Measurements from ENCODE around the gene STAMBP. TPM values are rescaled to one million over a fixed set of nuclear protein-coding genes. Genes with fewer than 3 reads are reported as not detected.

Gene STAMBP
- total RNA-seq, 2 experiments from 2014 or later = 76.9 to 87.1 TPM

DNA sequence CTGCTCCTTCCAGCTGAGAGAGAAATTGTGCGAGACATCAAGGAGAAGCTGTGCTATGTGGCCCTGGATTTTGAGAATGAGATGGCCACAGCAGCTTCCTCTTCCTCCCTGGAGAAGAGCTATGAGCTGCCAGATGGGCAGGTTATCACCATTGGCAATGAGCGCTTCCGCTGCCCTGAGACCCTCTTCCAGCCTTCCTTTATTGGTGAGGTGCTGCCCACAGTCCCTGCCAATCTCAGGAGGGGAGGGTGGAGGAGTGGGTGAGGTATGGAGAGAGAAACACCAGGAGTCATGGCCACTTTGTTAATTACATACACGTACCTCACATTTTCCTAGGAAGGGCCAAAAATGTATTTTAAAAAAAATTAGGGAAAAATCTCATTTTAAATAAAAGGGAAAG, 85.9 kb downstream of the STAMBP start:
- H3K27ac Mint-ChIP-seq = no peak overlapping the region

DNA sequence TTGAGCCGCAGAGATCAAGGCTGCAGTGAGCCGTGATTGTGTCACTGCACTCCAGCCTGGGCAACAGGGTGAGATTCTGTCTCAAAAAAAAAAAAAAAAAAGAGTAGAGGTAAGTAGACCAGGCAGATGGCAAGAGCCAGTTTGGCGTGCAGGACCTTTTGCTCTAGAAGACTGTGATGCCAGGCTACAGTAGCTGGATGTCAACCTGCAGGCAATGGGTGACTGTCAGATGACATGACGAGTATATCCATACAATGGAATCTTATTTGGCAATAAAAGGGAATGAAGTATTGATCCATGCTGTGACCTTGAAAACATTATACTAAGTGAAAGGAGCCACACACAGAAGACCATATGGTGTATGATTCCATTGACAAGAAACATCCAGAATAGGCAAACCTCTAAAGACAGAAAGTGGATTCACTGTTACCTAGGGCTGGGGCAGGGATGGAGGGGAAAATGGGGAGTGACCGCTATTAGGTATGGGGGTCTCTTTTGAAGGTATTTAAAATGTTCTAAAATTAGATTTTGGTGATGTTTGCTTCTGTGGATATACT, 86.8 kb downstream of the STAMBP start:
- H3K9me3 Mint-ChIP-seq = no peaks in the 10 kb centered on the region
- intact Hi-C loops (cut with micrococcal nuclease) = no loop called here
- CTCF ChIA-PET = no interaction called here

More for the DNA sequence above, 85.9 kb downstream of the STAMBP start:
- TF ChIP-seq, protein P1, sequence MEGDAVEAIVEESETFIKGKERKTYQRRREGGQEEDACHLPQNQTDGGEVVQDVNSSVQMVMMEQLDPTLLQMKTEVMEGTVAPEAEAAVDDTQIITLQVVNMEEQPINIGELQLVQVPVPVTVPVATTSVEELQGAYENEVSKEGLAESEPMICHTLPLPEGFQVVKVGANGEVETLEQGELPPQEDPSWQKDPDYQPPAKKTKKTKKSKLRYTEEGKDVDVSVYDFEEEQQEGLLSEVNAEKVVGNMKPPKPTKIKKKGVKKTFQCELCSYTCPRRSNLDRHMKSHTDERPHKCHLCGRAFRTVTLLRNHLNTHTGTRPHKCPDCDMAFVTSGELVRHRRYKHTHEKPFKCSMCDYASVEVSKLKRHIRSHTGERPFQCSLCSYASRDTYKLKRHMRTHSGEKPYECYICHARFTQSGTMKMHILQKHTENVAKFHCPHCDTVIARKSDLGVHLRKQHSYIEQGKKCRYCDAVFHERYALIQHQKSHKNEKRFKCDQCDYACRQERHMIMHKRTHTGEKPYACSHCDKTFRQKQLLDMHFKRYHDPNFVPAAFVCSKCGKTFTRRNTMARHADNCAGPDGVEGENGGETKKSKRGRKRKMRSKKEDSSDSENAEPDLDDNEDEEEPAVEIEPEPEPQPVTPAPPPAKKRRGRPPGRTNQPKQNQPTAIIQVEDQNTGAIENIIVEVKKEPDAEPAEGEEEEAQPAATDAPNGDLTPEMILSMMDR (IDR thresholded peaks at IDR 0.05) = no peak
- Mint-ChIP-seq H3K4me1 (ENCODE audit: low read depth) (no peaks in the 10 kb centered on the region), H3K27me3 (no peaks in the 10 kb centered on the region), H3K9me3 (no peaks in the 10 kb centered on the region), H3K4me3 (no peak overlapping the region), H3K36me3 (ENCODE audit: low read depth) (no peaks in the 10 kb centered on the region)
- intact Hi-C loops (cut with micrococcal nuclease) = no loop called here
- ChIA-PET CTCF (no interaction called here), POLR2A (no interaction called here)
- ATAC-seq (no peak), DNase-seq (no peak)

DNA sequence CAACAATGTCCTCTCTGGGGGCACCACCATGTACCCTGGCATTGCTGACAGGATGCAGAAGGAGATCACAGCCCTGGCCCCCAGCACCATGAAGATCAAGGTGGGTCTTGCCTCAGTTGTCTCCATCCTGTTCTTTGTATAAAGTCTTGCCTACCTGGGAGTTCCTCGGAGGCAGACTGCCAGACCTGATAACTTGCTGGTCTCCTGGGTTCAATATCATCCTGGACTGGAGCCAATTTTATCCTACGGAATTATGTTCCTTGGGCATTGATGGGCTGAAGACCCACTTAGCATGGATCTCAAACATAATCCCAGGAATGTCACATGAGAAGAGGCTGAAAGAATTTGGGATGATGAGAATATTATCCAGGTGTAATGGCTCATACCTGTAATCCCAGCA, 87.9 kb downstream of the STAMBP start:
- intact Hi-C loops (cut with micrococcal nuclease) = no loop called here
- Mint-ChIP-seq H3K4me3 (no peak overlapping the region), H3K4me1 (ENCODE audit: low read depth) (peaks cover 4% of the 10 kb centered on the region), H3K36me3 (ENCODE audit: low read depth) (no peaks in the 10 kb centered on the region), H3K9me3 (no peaks in the 10 kb centered on the region), H3K27ac (no peak overlapping the region), H3K27me3 (no peaks in the 10 kb centered on the region)
- POLR2A ChIA-PET = no interaction called here
- ATAC-seq (no peak), DNase-seq (no peak)
- TF ChIP-seq, protein P1 (IDR thresholded peaks at IDR 0.05) = no peak
- CTCF ChIA-PET = interaction anchor here (0.8 to 2.3 kb wide), 3 partner anchors 8 to 88 kb away, joined by 3 to 8 read pairs (median 4); partner anchors contain the start of gene STAMBP

More for the DNA sequence above, 86.8 kb downstream of the STAMBP start:
- Mint-ChIP-seq H3K4me1 (ENCODE audit: low read depth) (peaks cover under 1% of the 10 kb centered on the region), H3K4me3 (no peak overlapping the region), H3K36me3 (ENCODE audit: low read depth) (no peaks in the 10 kb centered on the region), H3K27me3 (no peaks in the 10 kb centered on the region), H3K27ac (no peak overlapping the region)
- POLR2A ChIA-PET = no interaction called here
- TF ChIP-seq, protein P1 (IDR thresholded peaks at IDR 0.05) = no peak
- ATAC-seq = no peak
- no peak for DNase-seq

- Mint-ChIP-seq H3K4me3 (no peak overlapping the region), H3K4me1 (ENCODE audit: low read depth) (peaks cover 4% of the 10 kb centered on the region), H3K27me3 (no peaks in the 10 kb centered on the region), H3K27ac (no peak overlapping the region), H3K36me3 (ENCODE audit: low read depth) (no peaks in the 10 kb centered on the region), H3K9me3 (no peaks in the 10 kb centered on the region)
- intact Hi-C loops (cut with micrococcal nuclease) = no loop called here
- ChIA-PET CTCF (interaction anchor here (0.8 to 2.3 kb wide), 3 partner anchors 9 to 89 kb away, joined by 3 to 8 read pairs (median 4); partner anchors contain the start of gene STAMBP), POLR2A (interaction anchor here (0.7 kb wide), 1 partner anchor 10 kb away, joined by 3 read pairs; no protein-coding TSS in a partner anchor)
- ATAC-seq (no peak), DNase-seq (no peak)
- TF ChIP-seq, protein P1 (IDR thresholded peaks at IDR 0.05) = no peak
Observed at GRCh38 chr2:73917296-73917695, 88.5 kb downstream of the STAMBP start.

DNA sequence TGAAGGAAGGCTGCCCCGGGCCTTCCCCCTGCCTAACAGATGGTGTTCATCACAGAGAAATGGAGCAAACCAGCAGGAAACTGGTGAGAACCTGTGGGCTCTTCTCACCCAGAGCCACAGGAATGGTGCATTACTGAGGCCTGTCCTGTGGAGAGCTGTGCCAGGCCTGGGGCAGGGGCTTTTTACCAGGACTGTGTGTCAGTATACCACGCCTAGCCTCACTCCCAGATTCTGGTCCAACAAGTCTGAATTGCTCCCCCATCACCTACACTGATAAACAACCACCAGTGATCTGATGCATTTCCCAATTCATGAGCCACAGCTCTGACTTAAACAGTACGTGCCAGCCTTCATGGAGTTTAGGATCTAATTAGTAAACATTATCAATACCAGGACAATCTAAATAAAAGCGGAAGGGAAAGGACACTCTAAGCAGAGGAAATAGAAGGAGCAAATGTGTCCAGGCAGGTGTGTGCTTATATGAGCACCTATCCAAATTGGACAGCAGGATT, 89.0 kb downstream of the STAMBP start:
- CTCF ChIA-PET = interaction anchor here (1.0 to 2.3 kb wide), 2 partner anchors 9 to 89 kb away, joined by 4 to 8 read pairs; partner anchors contain the start of gene STAMBP

More for the DNA sequence above, 89.0 kb downstream of the STAMBP start:
- no peak overlapping the region for H3K27ac Mint-ChIP-seq
- no peaks in the 10 kb centered on the region for H3K27me3 Mint-ChIP-seq
- POLR2A ChIA-PET = interaction anchor here (0.7 kb wide), 1 partner anchor 9 kb away, joined by 3 read pairs; no protein-coding TSS in a partner anchor
- H3K9me3 Mint-ChIP-seq = no peaks in the 10 kb centered on the region
- H3K4me1 Mint-ChIP-seq (ENCODE audit: low read depth) = peaks cover 6% of the 10 kb centered on the region
- DNase-seq (no peak), ATAC-seq (no peak)
- TF ChIP-seq, protein P1 (IDR thresholded peaks at IDR 0.05) = no peak
- intact Hi-C loops (cut with micrococcal nuclease) = no loop called here
- no peaks in the 10 kb centered on the region for H3K36me3 Mint-ChIP-seq (ENCODE audit: low read depth)
- H3K4me3 Mint-ChIP-seq = no peak overlapping the region
